Brain microvascular endothelial cell (primary cell): ENCODE data around the gene NUDT14.

ENCODE experiments used
- DNase-seq: peaks from one replicate; pipeline ENCODE4 v3.0.0-alpha.2; 2020
- H3K27ac ChIP-seq: fragments of 250-450 bp; sonication (Bioruptor Pico); 2 replicates; pipeline ENCODE4 v1.5.1; 2020; ENCODE audit warnings: mild to moderate bottlenecking, moderate library complexity
- H3K27me3 ChIP-seq: fragments of 250-450 bp; sonication (Bioruptor Pico); replicated peaks from 2 replicates; pipeline ENCODE4 v1.5.1; 2020; ENCODE audit warnings: mild to moderate bottlenecking
- H3K36me3 ChIP-seq: fragments of 250-450 bp; sonication (Bioruptor Pico); replicated peaks from 2 replicates; pipeline ENCODE4 v1.5.1; 2020; ENCODE audit warnings: mild to moderate bottlenecking
- H3K4me3 ChIP-seq: 2 replicates; pipeline ENCODE4 v1.5.1; 2011; ENCODE audit warnings: low read depth, mild to moderate bottlenecking, control low read depth, low read length, moderate library complexity
- CTCF ChIP-seq: IDR thresholded peaks from 2 replicates; pipeline ENCODE4 v1.5.1; 2011; ENCODE audit warnings: low read depth, mild to moderate bottlenecking, moderate library complexity, low read length, control low read depth, inconsistent platforms; ENCODE audit errors: missing control alignments
- in situ Hi-C: cut with HindIII; loops from 2 replicates; pipeline ENCODE4 v1.10.0; 2017; ENCODE audit warnings: low sequenced_read_pairs, low pct_ligation_motif_present

NUDT14 gene

GRCh38 chr14:105215602-105216001, 34.5 kb upstream of the NUDT14 start:
- H3K27ac ChIP-seq, result no peak overlapping the region
- no peak for TF ChIP-seq CTCF
- in situ Hi-C loops, result no loop called here
- DNase-seq, result no peak
- H3K27me3 ChIP-seq, result no peaks in the 10 kb centered on the region
- no peak overlapping the region for H3K4me3 ChIP-seq
- peaks cover 17% of the 10 kb centered on the region for H3K36me3 ChIP-seq

- in situ Hi-C loops, result no loop called here
- TF ChIP-seq CTCF, result no peak
Measured at GRCh38 chr14:105214324-105214915, 33.3 kb upstream of the NUDT14 start.

GRCh38 chr14:105213361-105213760, 32.2 kb upstream of the NUDT14 start:
- in situ Hi-C loops, result no loop called here
- TF ChIP-seq CTCF, result no peak
- Histone ChIP-seq H3K4me3 (no peak overlapping the region), H3K36me3 (peaks cover 13% of the 10 kb centered on the region), H3K27me3 (no peaks in the 10 kb centered on the region), H3K27ac (no peak overlapping the region)
- no peak for DNase-seq

More at GRCh38 chr14:105214324-105214915, 33.3 kb upstream of the NUDT14 start:
- no peak for DNase-seq
- no peak overlapping the region for H3K4me3 ChIP-seq
- no peak overlapping the region for H3K27ac ChIP-seq
- H3K36me3 ChIP-seq, result peaks cover 18% of the 10 kb centered on the region
- H3K27me3 ChIP-seq, result no peaks in the 10 kb centered on the region

- in situ Hi-C loops, result no loop called here
- H3K4me3 ChIP-seq, result no peak overlapping the region
- TF ChIP-seq CTCF, result no peak
Measured at GRCh38 chr14:105212541-105213300, 31.6 kb upstream of the NUDT14 start.

GRCh38 chr14:105211758-105212089, 30.6 kb upstream of the NUDT14 start:
- no peaks in the 10 kb centered on the region for H3K27me3 ChIP-seq
- no peak overlapping the region for H3K27ac ChIP-seq
- in situ Hi-C loops, result no loop called here
- DNase-seq, result no peak
- peaks cover 6% of the 10 kb centered on the region for H3K36me3 ChIP-seq
- no peak for TF ChIP-seq CTCF
- H3K4me3 ChIP-seq, result no peak overlapping the region

More at GRCh38 chr14:105212541-105213300, 31.6 kb upstream of the NUDT14 start:
- no peak for DNase-seq
- no peaks in the 10 kb centered on the region for H3K27me3 ChIP-seq
- H3K27ac ChIP-seq, result no peak overlapping the region
- H3K36me3 ChIP-seq, result peaks cover 13% of the 10 kb centered on the region
